GM19023 (cell line): ENCODE results near the gene ZNF155.

ENCODE experiments used
- ATAC-seq: cut with Tn5 transposase; IDR thresholded peaks from one replicate; pipeline ENCODE4 v1.9.1; 2021; ENCODE audit warnings: mild to moderate bottlenecking, moderate library complexity; ENCODE audit not compliant: unreplicated experiment

Gene ZNF155

GRCh38 chr19:44003461-44004009, 19.5 kb downstream of the ZNF155 start:
- peak; percentile 19 for ATAC-seq

- ATAC-seq, result no peak
Measured at GRCh38 chr19:44005973-44006372, 22.0 kb downstream of the ZNF155 start.

GRCh38 chr19:44007473-44007872, 23.5 kb downstream of the ZNF155 start:
- ATAC-seq, result no peak

- ATAC-seq, result no peak
Measured at GRCh38 chr19:44010468-44010867, 26.5 kb downstream of the ZNF155 start.

GRCh38 chr19:44019498-44019897, 35.5 kb downstream of the ZNF155 start:
- no peak for ATAC-seq

- no peak for ATAC-seq
Measured at GRCh38 chr19:44021221-44021620, 37.2 kb downstream of the ZNF155 start.

GRCh38 chr19:44024900-44025216, 40.9 kb downstream of the ZNF155 start:
- no peak for ATAC-seq

GRCh38 chr19:44025217-44025936, 41.4 kb downstream of the ZNF155 start, which contains the start of gene ZNF222:
Gene ZNF222, plus strand, starts transcription at chr19:44025379. Its CDS starts 58 bp downstream, at chr19:44025437.
- peak; percentile 95 for ATAC-seq

GRCh38 chr19:44026622-44027021, 42.6 kb downstream of the ZNF155 start:
- ATAC-seq, result no peak

GRCh38 chr19:44032001-44032610, 48.1 kb downstream of the ZNF155 start:
- ATAC-seq, result no peak

GRCh38 chr19:44042147-44042546, 58.2 kb downstream of the ZNF155 start:
- ATAC-seq, result no peak
